GM18907 (cell line): ENCODE measurements around the gene FETUB.
"Not testable (repeated sequence)": the region's sequence is repeated elsewhere in the genome, so short reads cannot be mapped to it uniquely, and the experiment has no call there.

ENCODE experiments used
- ATAC-seq: cut with Tn5 transposase; IDR thresholded peaks from one replicate; pipeline ENCODE4 v1.9.1; 2021; ENCODE audit warnings: mild to moderate bottlenecking, moderate library complexity; ENCODE audit not compliant: unreplicated experiment

Gene FETUB

GRCh38 chr3:186665625-186666188 lies 25.5 kb downstream of the FETUB start, which contains the start of gene HRG:
HRG (plus strand) TSS chr3:186666014; CDS start chr3:186666032, 18 bp downstream.
- no peak for ATAC-seq

GRCh38 chr3:186668426-186668825 lies 28.2 kb downstream of the FETUB start:
- no peak for ATAC-seq

GRCh38 chr3:186669378-186670084 lies 29.3 kb downstream of the FETUB start:
- ATAC-seq, result no peak

- ATAC-seq, result no peak
Measured at GRCh38 chr3:186670155-186670554, 30.0 kb downstream of the FETUB start.

- ATAC-seq, result no peak
Measured at GRCh38 chr3:186671051-186671450, 30.9 kb downstream of the FETUB start.

GRCh38 chr3:186678604-186679003 lies 38.4 kb downstream of the FETUB start:
- ATAC-seq, result no peak

GRCh38 chr3:186679151-186679550 lies 39.0 kb downstream of the FETUB start:
- no peak for ATAC-seq

GRCh38 chr3:186680869-186681268 lies 40.7 kb downstream of the FETUB start:
- no peak for ATAC-seq

GRCh38 chr3:186682812-186683211 lies 42.6 kb downstream of the FETUB start:
- ATAC-seq, result no peak

GRCh38 chr3:186683979-186684378 lies 43.8 kb downstream of the FETUB start:
- no peak for ATAC-seq

- not testable (repeated sequence) for ATAC-seq
Measured at GRCh38 chr3:186686475-186686874, 46.3 kb downstream of the FETUB start.

- no peak for ATAC-seq
Measured at GRCh38 chr3:186687120-186687651, 47.0 kb downstream of the FETUB start.

GRCh38 chr3:186690304-186690703 lies 50.1 kb downstream of the FETUB start:
- not testable (repeated sequence) for ATAC-seq

GRCh38 chr3:186691676-186692075 lies 51.5 kb downstream of the FETUB start:
- no peak for ATAC-seq

GRCh38 chr3:186693843-186694242 lies 53.6 kb downstream of the FETUB start:
- ATAC-seq, result no peak

GRCh38 chr3:186694288-186695032 lies 54.3 kb downstream of the FETUB start:
- no peak for ATAC-seq

GRCh38 chr3:186696522-186696921 lies 56.3 kb downstream of the FETUB start:
- ATAC-seq, result no peak

GRCh38 chr3:186697510-186697909 lies 57.3 kb downstream of the FETUB start:
- ATAC-seq, result no peak

GRCh38 chr3:186700267-186700666 lies 60.1 kb downstream of the FETUB start:
- ATAC-seq, result no peak

- not testable (repeated sequence) for ATAC-seq
Measured at GRCh38 chr3:186702451-186702850, 62.3 kb downstream of the FETUB start.
